HAP-1 (cell line): ENCODE measurements around the gene RNF167.

Source experiments
- DNase-seq, 2 experiments: peaks; one replicate each; pipeline ENCODE4 v3.0.0-alpha.2; 2016 to 2020; ENCODE audit warnings: low spot score in 2 of 2
- H3K27me3 ChIP-seq: fragments of 250-450 bp; sonication (Bioruptor Pico); 2 replicates; pipeline ENCODE4 v1.5.1; 2020; ENCODE audit warnings: low read depth, mild to moderate bottlenecking, moderate library complexity
- H3K36me3 ChIP-seq: fragments of 250-450 bp; sonication (Bioruptor Pico); replicated peaks from 2 replicates; pipeline ENCODE4 v1.5.1; 2020; ENCODE audit warnings: mild to moderate bottlenecking
- H3K4me1 ChIP-seq: fragments of 250-450 bp; sonication (Bioruptor Pico); 2 replicates; pipeline ENCODE4 v1.5.1; 2020; ENCODE audit warnings: mild to moderate bottlenecking
- H3K4me3 ChIP-seq: fragments of 250-450 bp; sonication (Bioruptor Pico); 2 replicates; pipeline ENCODE4 v1.5.1; 2020; ENCODE audit warnings: mild to moderate bottlenecking, moderate library complexity
- H3K9me3 ChIP-seq: fragments of 250-450 bp; sonication (Bioruptor Pico); 2 replicates; pipeline ENCODE4 v1.5.1; 2020; ENCODE audit warnings: mild to moderate bottlenecking, moderate library complexity
- in situ Hi-C: fragments of 300-500 bp; cut with MboI; formaldehyde crosslinking; loops from 3 replicates; pipeline ENCODE4 v1.14.3; 2020; ENCODE audit warnings: low sequenced_read_pairs, inconsistent platforms, mixed read lengths

The RNF167 gene

GRCh38 chr17:4965311-4965986, 25.4 kb downstream of the RNF167 start:
- Histone ChIP-seq H3K4me3 (no peak overlapping the region), H3K4me1 (peaks cover 17% of the 10 kb centered on the region), H3K36me3 (peaks cover 30% of the 10 kb centered on the region), H3K9me3 (0 out of 2 replicates have a peak, but pooled peaks cover 6% of the 10 kb centered on the region), H3K27me3 (no peaks in the 10 kb centered on the region)
- DNase-seq, result no peak
- in situ Hi-C loops, result no loop called here

- DNase-seq, result peak; percentile 99
- 0 out of 2 replicates have a peak, but pooled peaks cover 6% of the 10 kb centered on the region for H3K9me3 ChIP-seq
- H3K27me3 ChIP-seq, result no peaks in the 10 kb centered on the region
- in situ Hi-C loops, result no loop called here
- H3K4me1 ChIP-seq, result peaks cover 17% of the 10 kb centered on the region
- peaks cover 33% of the 10 kb centered on the region for H3K36me3 ChIP-seq
- H3K4me3 ChIP-seq, result peak overlapping the region; percentile 86
Measured at GRCh38 chr17:4966844-4967538, 26.9 kb downstream of the RNF167 start.

- H3K4me1 ChIP-seq, result peaks cover 17% of the 10 kb centered on the region
- peak within 1 kb of the TSS; percentile 86 for H3K4me3 ChIP-seq
- no peaks in the 10 kb centered on the region for H3K27me3 ChIP-seq
- H3K9me3 ChIP-seq, result 0 out of 2 replicates have a peak, but pooled peaks cover 6% of the 10 kb centered on the region
- in situ Hi-C loops, result no loop called here
- DNase-seq, result peak; percentile 87 to 94
- H3K36me3 ChIP-seq, result peaks cover 41% of the 10 kb centered on the region
Measured at GRCh38 chr17:4967539-4968485, 27.7 kb downstream of the RNF167 start, which contains the start of gene SPAG7. Gene SPAG7 (minus strand): TSS chr17:4967817. CDS start chr17:4967804, 13 bp downstream.

- H3K27me3 ChIP-seq, result no peaks in the 10 kb centered on the region
- in situ Hi-C loops, result no loop called here
- peaks cover 48% of the 10 kb centered on the region for H3K36me3 ChIP-seq
- peak overlapping the region; percentile 86 for H3K4me3 ChIP-seq
- H3K4me1 ChIP-seq, result peaks cover 17% of the 10 kb centered on the region
- DNase-seq, result no peak
- H3K9me3 ChIP-seq, result 0 out of 2 replicates have a peak, but pooled peaks cover 6% of the 10 kb centered on the region
Measured at GRCh38 chr17:4968486-4969046, 28.5 kb downstream of the RNF167 start.

- H3K4me3 ChIP-seq, result no peak overlapping the region
- H3K36me3 ChIP-seq, result peaks cover 54% of the 10 kb centered on the region
- H3K27me3 ChIP-seq, result no peaks in the 10 kb centered on the region
- in situ Hi-C loops, result no loop called here
- H3K4me1 ChIP-seq, result peaks cover 17% of the 10 kb centered on the region
- H3K9me3 ChIP-seq, result 0 out of 2 replicates have a peak, but pooled peaks cover 6% of the 10 kb centered on the region
- DNase-seq, result no peak
Measured at GRCh38 chr17:4969047-4969550, 29.0 kb downstream of the RNF167 start.

- in situ Hi-C loops, result no loop called here
- no peak overlapping the region for H3K4me3 ChIP-seq
- DNase-seq, result no peak
- peaks cover 57% of the 10 kb centered on the region for H3K36me3 ChIP-seq
- 0 out of 2 replicates have a peak, but pooled peaks cover 6% of the 10 kb centered on the region for H3K9me3 ChIP-seq
- peaks cover 17% of the 10 kb centered on the region for H3K4me1 ChIP-seq
- H3K27me3 ChIP-seq, result no peaks in the 10 kb centered on the region
Measured at GRCh38 chr17:4969551-4970173, 29.6 kb downstream of the RNF167 start.

- no peak overlapping the region for H3K4me3 ChIP-seq
- in situ Hi-C loops, result no loop called here
- H3K27me3 ChIP-seq, result no peaks in the 10 kb centered on the region
- H3K4me1 ChIP-seq, result peaks cover 17% of the 10 kb centered on the region
- DNase-seq, result no peak
- 0 out of 2 replicates have a peak, but pooled peaks cover 6% of the 10 kb centered on the region for H3K9me3 ChIP-seq
- H3K36me3 ChIP-seq, result peaks cover 55% of the 10 kb centered on the region
Measured at GRCh38 chr17:4970273-4970672, 30.2 kb downstream of the RNF167 start.

- H3K9me3 ChIP-seq, result no peaks in the 10 kb centered on the region
- H3K36me3 ChIP-seq, result peaks cover 49% of the 10 kb centered on the region
- peaks cover 9% of the 10 kb centered on the region for H3K4me1 ChIP-seq
- DNase-seq, result no peak
- in situ Hi-C loops, result no loop called here
- H3K27me3 ChIP-seq, result no peaks in the 10 kb centered on the region
- no peak overlapping the region for H3K4me3 ChIP-seq
Measured at GRCh38 chr17:4971826-4972225, 31.8 kb downstream of the RNF167 start.

GRCh38 chr17:4972322-4972721, 32.3 kb downstream of the RNF167 start:
- Histone ChIP-seq H3K9me3 (no peaks in the 10 kb centered on the region), H3K27me3 (no peaks in the 10 kb centered on the region), H3K4me1 (peaks cover 9% of the 10 kb centered on the region), H3K4me3 (no peak overlapping the region), H3K36me3 (peaks cover 54% of the 10 kb centered on the region)
- in situ Hi-C loops, result no loop called here
- no peak for DNase-seq

GRCh38 chr17:4972752-4973151, 32.7 kb downstream of the RNF167 start:
- Histone ChIP-seq H3K27me3 (no peaks in the 10 kb centered on the region), H3K4me1 (peaks cover 9% of the 10 kb centered on the region)

GRCh38 chr17:4973256-4974114, 33.4 kb downstream of the RNF167 start:
- Histone ChIP-seq H3K27me3 (no peaks in the 10 kb centered on the region), H3K4me3 (no peak overlapping the region), H3K9me3 (no peaks in the 10 kb centered on the region), H3K36me3 (peaks cover 65% of the 10 kb centered on the region), H3K4me1 (peaks cover 4% of the 10 kb centered on the region)
- in situ Hi-C loops, result no loop called here
- no peak for DNase-seq

More at GRCh38 chr17:4972752-4973151, 32.7 kb downstream of the RNF167 start:
- in situ Hi-C loops, result no loop called here
- no peak overlapping the region for H3K4me3 ChIP-seq
- H3K36me3 ChIP-seq, result peaks cover 58% of the 10 kb centered on the region
- no peak for DNase-seq
- no peaks in the 10 kb centered on the region for H3K9me3 ChIP-seq

- in situ Hi-C loops, result no loop called here
Measured at GRCh38 chr17:4974115-4974670, 34.1 kb downstream of the RNF167 start.

More at GRCh38 chr17:4974115-4974670, 34.1 kb downstream of the RNF167 start:
- DNase-seq, result no peak
- no peaks in the 10 kb centered on the region for H3K27me3 ChIP-seq
- peaks cover 64% of the 10 kb centered on the region for H3K36me3 ChIP-seq
- H3K4me3 ChIP-seq, result no peak overlapping the region
- H3K9me3 ChIP-seq, result no peaks in the 10 kb centered on the region
- no peaks in the 10 kb centered on the region for H3K4me1 ChIP-seq
